IMR-90 (cell line): ENCODE results near the gene CYP27C1.

Experiments
- CEBPB ChIP-seq: IDR thresholded peaks from 2 replicates; pipeline ENCODE4 v1.6.1; 2012; ENCODE audit warnings: low read depth, low read length, improper control_type of control experiment
- MXI1 ChIP-seq: IDR thresholded peaks from 2 replicates; pipeline ENCODE4 v1.6.1; 2012; ENCODE audit warnings: low read depth, mild to moderate bottlenecking, low read length, moderate library complexity, borderline replicate concordance
- POLR2A ChIP-seq: IDR thresholded peaks from 2 replicates; pipeline ENCODE4 v1.6.1; 2012; ENCODE audit warnings: mild to moderate bottlenecking, low read depth, low read length
- RAD21 ChIP-seq: IDR thresholded peaks from 2 replicates; pipeline ENCODE4 v1.6.1; 2012; ENCODE audit warnings: low read length, improper control_type of control experiment
- RCOR1 ChIP-seq: IDR thresholded peaks from 2 replicates; pipeline ENCODE4 v1.6.1; 2012; ENCODE audit warnings: mild to moderate bottlenecking, low read length, improper control_type of control experiment; ENCODE audit not compliant: insufficient replicate concordance
- RFX5 ChIP-seq: IDR thresholded peaks from 2 replicates; pipeline ENCODE4 v1.8.0; 2012; ENCODE audit warnings: low read depth, mild to moderate bottlenecking, low read length, moderate library complexity
- TF ChIP-seq, protein P1 (sequence below): conservative IDR thresholded peaks from 2 replicates; pipeline ENCODE4 v1.5.1; 2012; ENCODE audit warnings: mild to moderate bottlenecking, low read depth, low read length, improper control_type of control experiment
- TF ChIP-seq, protein P2 (sequence below): fragments of 150-350 bp; IDR thresholded peaks from 2 replicates; pipeline ENCODE4 v1.6.1; 2016; ENCODE audit warnings: low read depth, mild to moderate bottlenecking, low read length, moderate library complexity, borderline replicate concordance

DNA sequence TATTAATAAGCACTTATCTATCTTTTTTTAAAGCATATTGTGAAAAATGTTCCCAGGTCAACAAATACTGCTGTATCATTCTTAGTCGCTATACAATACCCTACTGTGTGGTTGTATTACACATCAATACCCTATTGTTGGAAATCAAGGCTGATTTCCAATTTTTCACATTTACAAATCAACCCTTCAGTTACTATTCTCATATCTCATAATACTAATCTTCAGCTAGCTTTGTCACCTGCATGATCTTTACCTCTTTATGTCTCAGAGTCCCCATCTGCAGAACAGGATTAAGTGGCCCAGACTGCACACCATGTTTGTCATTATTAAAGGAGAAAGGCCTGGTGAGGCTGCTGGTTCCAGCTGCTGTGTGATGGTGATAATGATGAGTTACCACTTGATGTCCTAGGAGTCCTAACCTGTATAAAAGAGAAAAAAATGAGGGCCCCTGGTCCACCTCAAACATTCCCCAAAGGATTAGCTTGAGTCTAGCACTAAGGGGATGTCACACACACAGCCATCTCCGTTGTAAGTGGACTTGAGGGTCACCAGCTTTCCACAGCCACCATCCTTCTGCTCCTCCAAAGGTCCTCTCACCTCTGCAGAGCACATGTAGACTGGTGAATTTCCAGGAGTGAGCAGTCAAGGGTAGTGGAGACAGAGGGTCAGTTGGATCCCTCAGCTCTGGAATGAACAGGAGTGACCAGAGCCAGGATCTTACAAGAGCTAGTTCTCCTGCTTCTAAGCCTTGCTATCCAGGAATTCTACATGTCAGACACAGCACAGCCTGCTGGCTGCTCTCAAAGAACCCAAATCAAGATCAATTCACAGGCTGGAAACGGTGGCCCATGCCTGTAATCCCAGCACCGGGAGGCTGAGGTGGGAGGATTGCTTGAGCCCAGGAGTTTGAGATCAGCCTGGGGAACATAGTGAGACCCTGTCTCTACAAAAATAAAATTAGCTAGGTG, 77.2 kb downstream of the CYP27C1 start:
- TF ChIP-seq, protein P1, sequence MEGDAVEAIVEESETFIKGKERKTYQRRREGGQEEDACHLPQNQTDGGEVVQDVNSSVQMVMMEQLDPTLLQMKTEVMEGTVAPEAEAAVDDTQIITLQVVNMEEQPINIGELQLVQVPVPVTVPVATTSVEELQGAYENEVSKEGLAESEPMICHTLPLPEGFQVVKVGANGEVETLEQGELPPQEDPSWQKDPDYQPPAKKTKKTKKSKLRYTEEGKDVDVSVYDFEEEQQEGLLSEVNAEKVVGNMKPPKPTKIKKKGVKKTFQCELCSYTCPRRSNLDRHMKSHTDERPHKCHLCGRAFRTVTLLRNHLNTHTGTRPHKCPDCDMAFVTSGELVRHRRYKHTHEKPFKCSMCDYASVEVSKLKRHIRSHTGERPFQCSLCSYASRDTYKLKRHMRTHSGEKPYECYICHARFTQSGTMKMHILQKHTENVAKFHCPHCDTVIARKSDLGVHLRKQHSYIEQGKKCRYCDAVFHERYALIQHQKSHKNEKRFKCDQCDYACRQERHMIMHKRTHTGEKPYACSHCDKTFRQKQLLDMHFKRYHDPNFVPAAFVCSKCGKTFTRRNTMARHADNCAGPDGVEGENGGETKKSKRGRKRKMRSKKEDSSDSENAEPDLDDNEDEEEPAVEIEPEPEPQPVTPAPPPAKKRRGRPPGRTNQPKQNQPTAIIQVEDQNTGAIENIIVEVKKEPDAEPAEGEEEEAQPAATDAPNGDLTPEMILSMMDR = no peak
- TF ChIP-seq MXI1 (no peak), CEBPB (no peak), RFX5 (no peak), RAD21 (no peak), POLR2A (no peak), RCOR1 (no peak)
- TF ChIP-seq, protein P2, sequence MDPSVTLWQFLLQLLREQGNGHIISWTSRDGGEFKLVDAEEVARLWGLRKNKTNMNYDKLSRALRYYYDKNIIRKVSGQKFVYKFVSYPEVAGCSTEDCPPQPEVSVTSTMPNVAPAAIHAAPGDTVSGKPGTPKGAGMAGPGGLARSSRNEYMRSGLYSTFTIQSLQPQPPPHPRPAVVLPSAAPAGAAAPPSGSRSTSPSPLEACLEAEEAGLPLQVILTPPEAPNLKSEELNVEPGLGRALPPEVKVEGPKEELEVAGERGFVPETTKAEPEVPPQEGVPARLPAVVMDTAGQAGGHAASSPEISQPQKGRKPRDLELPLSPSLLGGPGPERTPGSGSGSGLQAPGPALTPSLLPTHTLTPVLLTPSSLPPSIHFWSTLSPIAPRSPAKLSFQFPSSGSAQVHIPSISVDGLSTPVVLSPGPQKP = no peak
